ENCODE results near the gene FCAMR.

The FCAMR gene

GRCh38 chr1:206970446-206970845 is at the start of gene FCAMR:
TSS of gene FCAMR (minus strand) at chr1:206970460. CDS start at chr1:206970125, 335 bp downstream.
- Histone ChIP-seq H3K27ac (no peak within 1 kb of the TSS), H3K4me3 (no peak within 1 kb of the TSS)
- no peak for TF ChIP-seq CTCF (IDR thresholded peaks at IDR 0.05)
- no peak for DNase-seq (ENCODE audit: low spot score)

GRCh38 chr1:207019661-207020060 is 49.4 kb upstream of the FCAMR start:
- TF ChIP-seq CTCF (IDR thresholded peaks at IDR 0.05): no peak
- H3K27ac ChIP-seq: no peak overlapping the region
- DNase-seq (ENCODE audit: low spot score): no peak
- no peak overlapping the region for H3K4me3 ChIP-seq

GRCh38 chr1:207019161-207019560 is 48.9 kb upstream of the FCAMR start:
- no peak for TF ChIP-seq CTCF (IDR thresholded peaks at IDR 0.05)
- DNase-seq (ENCODE audit: low spot score): no peak
- H3K4me3 ChIP-seq: no peak overlapping the region
- no peak overlapping the region for H3K27ac ChIP-seq

- no peak overlapping the region for H3K4me3 ChIP-seq
- H3K27ac ChIP-seq: no peak overlapping the region
- TF ChIP-seq CTCF (IDR thresholded peaks at IDR 0.05): no peak
- DNase-seq (ENCODE audit: low spot score): no peak
These were observed 48.4 kb upstream of the FCAMR start for GRCh38 chr1:207018707-207019106.

- Histone ChIP-seq H3K27ac (no peak overlapping the region), H3K4me3 (no peak overlapping the region)
- no peak for TF ChIP-seq CTCF (IDR thresholded peaks at IDR 0.05)
- no peak for DNase-seq (ENCODE audit: low spot score)
These were observed 47.6 kb upstream of the FCAMR start for GRCh38 chr1:207017615-207018559.

GRCh38 chr1:207015791-207016190 is 45.5 kb upstream of the FCAMR start:
- H3K4me3 ChIP-seq: no peak overlapping the region
- H3K27ac ChIP-seq: no peak overlapping the region
- DNase-seq (ENCODE audit: low spot score): no peak
- TF ChIP-seq CTCF (IDR thresholded peaks at IDR 0.05): no peak

GRCh38 chr1:207014728-207015127 is 44.5 kb upstream of the FCAMR start:
- Histone ChIP-seq H3K4me3 (no peak overlapping the region), H3K27ac (no peak overlapping the region)
- DNase-seq (ENCODE audit: low spot score): no peak
- TF ChIP-seq CTCF (IDR thresholded peaks at IDR 0.05): no peak
